GM10248 (cell line): Measurements from ENCODE around the gene PPP1R13B.

Source experiments
- CTCF ChIA-PET: fragments of 300-600 bp; sonication (Branson Sonifier 250); formaldehyde crosslinking; extraction: SDS; loops from one replicate; lab custom pipeline; 2021; ENCODE audit warnings: antibody characterized with exemption; lab: Yijun Ruan, JAX
- POLR2A ChIA-PET: fragments of 350-650 bp; sonication (Branson Sonifier 250); formaldehyde crosslinking; extraction: SDS; loops from one replicate; lab custom pipeline; 2020; ENCODE audit warnings: antibody characterized with exemption; lab: Yijun Ruan, JAX
- DNase-seq: peaks from one replicate; pipeline ENCODE4 v3.0.0; 2012; ENCODE audit errors: extremely low spot score
- TF ChIP-seq, protein P1 (sequence below): IDR thresholded peaks from 2 replicates; pipeline ENCODE4 v1.5.1; 2012; ENCODE audit warnings: mild to moderate bottlenecking, low read depth; ENCODE audit errors: extremely low read depth, missing control alignments, control extremely low read depth

Gene PPP1R13B

GRCh38 chr14:103733651-103734050 is 113.7 kb downstream of the PPP1R13B start:
- ChIA-PET CTCF (no interaction called here), POLR2A (no interaction called here)
- TF ChIP-seq, protein P1, sequence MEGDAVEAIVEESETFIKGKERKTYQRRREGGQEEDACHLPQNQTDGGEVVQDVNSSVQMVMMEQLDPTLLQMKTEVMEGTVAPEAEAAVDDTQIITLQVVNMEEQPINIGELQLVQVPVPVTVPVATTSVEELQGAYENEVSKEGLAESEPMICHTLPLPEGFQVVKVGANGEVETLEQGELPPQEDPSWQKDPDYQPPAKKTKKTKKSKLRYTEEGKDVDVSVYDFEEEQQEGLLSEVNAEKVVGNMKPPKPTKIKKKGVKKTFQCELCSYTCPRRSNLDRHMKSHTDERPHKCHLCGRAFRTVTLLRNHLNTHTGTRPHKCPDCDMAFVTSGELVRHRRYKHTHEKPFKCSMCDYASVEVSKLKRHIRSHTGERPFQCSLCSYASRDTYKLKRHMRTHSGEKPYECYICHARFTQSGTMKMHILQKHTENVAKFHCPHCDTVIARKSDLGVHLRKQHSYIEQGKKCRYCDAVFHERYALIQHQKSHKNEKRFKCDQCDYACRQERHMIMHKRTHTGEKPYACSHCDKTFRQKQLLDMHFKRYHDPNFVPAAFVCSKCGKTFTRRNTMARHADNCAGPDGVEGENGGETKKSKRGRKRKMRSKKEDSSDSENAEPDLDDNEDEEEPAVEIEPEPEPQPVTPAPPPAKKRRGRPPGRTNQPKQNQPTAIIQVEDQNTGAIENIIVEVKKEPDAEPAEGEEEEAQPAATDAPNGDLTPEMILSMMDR = no peak
- no peak for DNase-seq

- CTCF ChIA-PET = no interaction called here
- POLR2A ChIA-PET = no interaction called here
- no peak for DNase-seq
- TF ChIP-seq, protein P1 = no peak
These were observed 114.3 kb downstream of the PPP1R13B start for GRCh38 chr14:103732868-103733620.

GRCh38 chr14:103731916-103732867 is 115.2 kb downstream of the PPP1R13B start:
- ChIA-PET POLR2A (no interaction called here), CTCF (no interaction called here)
- no peak for DNase-seq
- TF ChIP-seq, protein P1 = no peak

GRCh38 chr14:103731481-103731880 is 115.9 kb downstream of the PPP1R13B start:
- POLR2A ChIA-PET = no interaction called here
- CTCF ChIA-PET = no interaction called here
- no peak for DNase-seq
- TF ChIP-seq, protein P1 = no peak

GRCh38 chr14:103730490-103731035 is 116.8 kb downstream of the PPP1R13B start:
- DNase-seq = no peak
- ChIA-PET CTCF (no interaction called here), POLR2A (no interaction called here)
- TF ChIP-seq, protein P1 = no peak
